Omental fat pad (tissue), 4 donors: ENCODE data around the gene ARHGAP12. TPM values are rescaled to one million over a fixed set of nuclear protein-coding genes. Genes with fewer than 3 reads are reported as not detected.

ENCODE experiments used
- ATAC-seq: fragments of 150-250 bp; one replicate; pipeline ENCODE4 v1.9.1; 2016; ENCODE audit warnings: mild to moderate bottlenecking, moderate library complexity; ENCODE audit not compliant: low FRiP score
- DNase-seq: peaks from one replicate; pipeline ENCODE4 v3.0.0-alpha.2; 2019; ENCODE audit warnings: low spot score
- total RNA-seq, 4 donors: library from RNA; depleted of rRNA; stranded (reverse); fragments of >200 nt; gene quantifications; one replicate each; pipeline ENCODE4 v1.1.0, GENCODE V29; 2016
- TF ChIP-seq, protein P1 (sequence below), 3 donors: fragments of 450-650 bp; IDR thresholded peaks; one replicate each; pipeline ENCODE4 v1.5.1; 2016 to 2017; ENCODE audit warnings: antibody characterized with exemption in 3 of 3, mild to moderate bottlenecking in 3 of 3, moderate library complexity in 2 of 3

The ARHGAP12 gene
- total RNA-seq, 4 donors from 2014 or later = 20.4 to 47.4 (median 33.1) TPM

DNA sequence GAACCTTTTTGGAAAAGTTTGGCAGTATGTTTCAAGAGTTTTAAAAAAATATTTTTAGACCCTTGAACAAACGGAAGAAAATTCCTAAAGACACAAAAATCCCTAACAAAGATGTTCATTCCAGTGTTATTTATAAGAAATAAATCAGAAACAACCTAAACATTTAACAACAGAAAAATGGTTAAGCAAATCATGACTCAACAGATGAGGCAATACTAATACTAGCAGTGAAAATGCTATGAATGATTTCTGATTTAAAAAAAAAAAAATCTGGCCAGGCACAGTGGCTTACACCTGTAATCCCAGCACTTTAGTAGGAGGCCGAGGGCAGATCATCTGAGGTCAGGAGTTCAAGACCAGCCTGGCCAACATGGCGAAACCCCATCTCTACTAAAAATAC is 61.0 kb downstream of the ARHGAP12 start:
- ATAC-seq (no peak), DNase-seq (no peak)
- TF ChIP-seq, protein P1, sequence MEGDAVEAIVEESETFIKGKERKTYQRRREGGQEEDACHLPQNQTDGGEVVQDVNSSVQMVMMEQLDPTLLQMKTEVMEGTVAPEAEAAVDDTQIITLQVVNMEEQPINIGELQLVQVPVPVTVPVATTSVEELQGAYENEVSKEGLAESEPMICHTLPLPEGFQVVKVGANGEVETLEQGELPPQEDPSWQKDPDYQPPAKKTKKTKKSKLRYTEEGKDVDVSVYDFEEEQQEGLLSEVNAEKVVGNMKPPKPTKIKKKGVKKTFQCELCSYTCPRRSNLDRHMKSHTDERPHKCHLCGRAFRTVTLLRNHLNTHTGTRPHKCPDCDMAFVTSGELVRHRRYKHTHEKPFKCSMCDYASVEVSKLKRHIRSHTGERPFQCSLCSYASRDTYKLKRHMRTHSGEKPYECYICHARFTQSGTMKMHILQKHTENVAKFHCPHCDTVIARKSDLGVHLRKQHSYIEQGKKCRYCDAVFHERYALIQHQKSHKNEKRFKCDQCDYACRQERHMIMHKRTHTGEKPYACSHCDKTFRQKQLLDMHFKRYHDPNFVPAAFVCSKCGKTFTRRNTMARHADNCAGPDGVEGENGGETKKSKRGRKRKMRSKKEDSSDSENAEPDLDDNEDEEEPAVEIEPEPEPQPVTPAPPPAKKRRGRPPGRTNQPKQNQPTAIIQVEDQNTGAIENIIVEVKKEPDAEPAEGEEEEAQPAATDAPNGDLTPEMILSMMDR (IDR thresholded peaks at IDR 0.05) = no peak

DNA sequence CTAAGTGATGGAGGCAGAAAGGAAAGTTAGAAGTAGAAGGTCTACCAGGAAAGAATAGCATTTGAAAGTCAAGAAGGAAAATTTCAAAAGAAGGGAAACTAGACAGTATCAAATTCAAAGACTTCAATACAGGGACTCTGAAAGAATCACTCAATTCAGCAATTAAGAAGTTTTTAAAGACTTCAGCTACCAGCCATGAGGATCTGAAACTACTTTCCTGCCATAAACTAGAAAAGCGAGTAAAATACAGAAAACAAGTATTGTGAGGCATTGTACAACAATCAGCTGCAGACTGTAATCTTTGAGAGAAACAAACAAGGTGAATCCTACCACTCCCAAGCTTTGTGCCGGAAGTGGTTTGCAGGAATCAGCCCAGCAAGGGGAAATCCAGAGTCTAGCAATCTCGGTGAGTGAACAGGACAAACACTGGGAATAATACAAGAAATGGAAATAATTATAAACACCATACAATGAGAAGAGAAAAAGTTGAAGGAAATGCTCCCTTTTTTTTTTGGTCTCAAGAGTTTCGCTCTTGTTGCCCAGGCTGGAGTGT is 62.4 kb downstream of the ARHGAP12 start:
- no peak for DNase-seq
- no peak for ATAC-seq
- TF ChIP-seq, protein P1 (IDR thresholded peaks at IDR 0.05) = no peak

DNA sequence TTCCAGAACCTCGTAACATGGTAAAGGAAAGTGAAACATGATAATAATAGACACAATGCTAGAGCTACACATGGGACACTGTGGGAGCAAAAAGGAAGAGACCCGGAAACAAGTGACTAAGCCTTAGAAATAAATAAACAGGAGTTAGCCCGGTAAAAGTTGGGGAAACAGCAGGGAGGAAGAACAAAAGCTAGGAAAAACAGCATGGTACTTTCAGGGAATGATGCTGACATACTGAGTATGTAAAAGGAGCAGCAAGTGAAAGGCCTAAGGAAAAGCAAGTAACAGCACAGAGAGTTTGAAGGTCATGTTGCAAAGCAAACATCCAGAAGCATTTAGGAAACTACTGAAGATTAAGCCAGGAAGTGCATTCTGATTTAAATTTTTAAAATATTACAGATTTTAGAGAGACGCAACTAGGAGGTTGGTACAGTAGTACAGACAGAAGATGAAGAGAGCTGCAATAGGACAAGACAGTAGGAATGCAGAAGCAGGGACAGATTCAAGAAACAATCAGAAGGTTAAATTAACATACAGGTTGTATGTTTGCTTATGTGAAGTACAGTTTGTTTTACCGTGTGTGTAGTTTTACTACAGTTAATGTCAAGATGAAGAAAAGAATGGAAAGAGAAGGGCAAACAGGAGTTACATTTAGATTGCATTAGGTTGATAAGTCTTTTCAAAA is 63.7 kb downstream of the ARHGAP12 start:
- ATAC-seq (no peak), DNase-seq (no peak)
- TF ChIP-seq, protein P1 (IDR thresholded peaks at IDR 0.05) = no peak

DNA sequence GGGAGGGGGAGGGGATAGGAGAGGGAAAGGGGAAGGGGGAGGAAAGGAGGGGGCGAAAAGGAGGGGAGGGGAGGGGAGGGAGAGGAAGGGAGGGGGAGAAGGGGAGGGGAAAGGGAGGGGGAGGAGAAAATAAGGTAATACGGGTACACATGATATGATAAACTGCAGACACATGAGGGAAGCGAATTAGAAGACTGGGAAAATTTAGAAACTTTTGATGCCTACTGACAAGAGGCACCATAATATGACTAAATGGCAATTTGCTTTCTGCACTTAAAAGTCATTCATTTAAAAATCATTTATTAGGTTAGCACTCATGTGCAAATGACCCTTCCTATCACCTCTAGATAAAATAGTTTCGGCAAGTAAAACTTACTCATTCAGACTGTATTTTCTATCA is 73.6 kb downstream of the ARHGAP12 start:
- TF ChIP-seq, protein P1 (IDR thresholded peaks at IDR 0.05) = no peak
- ATAC-seq = no peak
- no peak for DNase-seq

DNA sequence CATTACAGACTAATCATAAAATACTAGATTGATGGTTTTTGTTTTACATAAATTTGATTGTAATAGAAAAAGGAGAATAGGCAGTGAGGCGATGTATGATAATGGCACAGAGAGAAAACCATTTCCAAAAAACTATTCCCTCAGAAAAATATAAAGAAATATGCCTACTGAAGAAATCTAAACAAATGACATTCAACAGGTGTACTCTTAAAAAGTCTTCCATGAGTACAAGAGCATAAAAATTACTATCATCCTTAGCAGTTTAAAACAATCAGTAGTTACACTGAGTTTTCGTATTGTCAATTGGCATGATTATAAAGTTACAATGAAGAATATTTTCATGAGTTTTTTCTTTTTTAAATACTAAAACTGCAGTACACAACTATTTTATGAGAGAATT is 75.0 kb downstream of the ARHGAP12 start:
- TF ChIP-seq, protein P1 (IDR thresholded peaks at IDR 0.05) = no peak
- DNase-seq = no peak
- no peak for ATAC-seq

DNA sequence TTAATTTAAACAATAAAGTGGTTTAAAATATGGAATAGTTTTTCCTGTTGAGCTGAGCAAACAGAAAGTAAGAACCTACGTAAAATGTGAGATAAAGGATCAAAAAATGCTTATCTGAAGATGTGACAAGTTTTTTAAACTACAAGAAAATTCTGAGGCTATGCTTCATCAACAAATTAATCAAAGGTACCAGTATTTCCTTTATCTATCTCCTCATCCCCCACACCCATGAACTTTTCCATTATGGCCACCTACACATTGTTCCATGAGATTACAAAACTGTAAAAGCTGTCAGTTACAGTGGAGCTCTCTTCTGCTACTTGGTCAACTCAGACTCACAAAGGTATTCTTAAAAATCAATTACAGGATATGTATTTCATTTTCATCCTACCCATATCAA is 77.4 kb downstream of the ARHGAP12 start:
- TF ChIP-seq, protein P1 (IDR thresholded peaks at IDR 0.05) = no peak
- ATAC-seq (no peak), DNase-seq (no peak)

DNA sequence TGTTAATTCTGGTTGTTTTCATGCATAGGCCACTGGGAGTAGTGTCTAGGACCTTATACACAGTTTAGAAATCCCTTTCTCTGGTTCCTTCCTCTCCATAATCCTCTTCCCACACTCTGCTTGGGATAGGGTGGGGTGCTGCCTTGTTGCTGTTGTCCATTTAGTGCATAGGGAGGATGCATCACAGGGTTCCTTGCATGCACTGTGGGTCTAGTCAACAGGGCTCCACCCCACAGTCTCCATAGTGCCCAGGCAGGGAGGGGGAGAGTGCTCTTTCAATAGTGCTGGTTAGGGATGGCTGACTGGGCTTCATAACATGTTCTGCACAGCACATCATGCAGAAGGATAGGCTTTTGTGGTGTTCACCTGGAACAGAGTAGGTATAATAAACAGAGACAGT is 81.1 kb downstream of the ARHGAP12 start:
- DNase-seq (no peak), ATAC-seq (no peak)
- TF ChIP-seq, protein P1 (IDR thresholded peaks at IDR 0.05) = no peak
